Measurements from ENCODE around the gene TLR7.

DNA sequence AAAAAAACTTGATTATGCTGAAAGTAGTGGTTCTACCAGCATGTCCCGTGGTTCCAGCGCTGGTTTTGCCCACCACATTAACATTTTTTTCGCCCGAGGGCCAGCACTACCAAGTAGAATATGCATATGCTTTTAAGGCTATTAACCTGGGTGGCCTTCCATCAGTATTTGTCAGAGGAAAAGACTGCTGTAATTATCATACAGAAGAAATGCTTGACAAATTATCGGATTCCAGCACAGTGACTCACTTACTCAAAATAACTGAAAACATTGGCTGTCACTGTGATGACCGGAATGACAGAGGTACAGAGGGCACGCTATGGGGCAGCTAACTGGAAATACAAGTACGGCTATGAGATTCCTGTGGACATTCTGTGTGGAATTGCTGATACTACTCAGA is 41.1 kb upstream of the TLR7 start:
- TF ChIP-seq EP300 (IDR thresholded peaks at IDR 0.05; ENCODE audit: borderline replicate concordance) (no peak), USF1 (IDR thresholded peaks at IDR 0.05) (no peak), NFIC (IDR thresholded peaks at IDR 0.05) (no peak), CEBPB (IDR thresholded peaks at IDR 0.05) (no peak), RAD21 (IDR thresholded peaks at IDR 0.05; ENCODE audit: low read depth) (no peak)

Measured in Ishikawa (cell line).